ENCODE data around the gene EDN2. TPM values are rescaled to one million over a fixed set of nuclear protein-coding genes. Genes with fewer than 3 reads are reported as not detected.

Gene EDN2
- 1 to 10 TPM in 1 of 4 donors, not detected in 3; 2.2 TPM for total RNA-seq
- 1 to 10 TPM in 1 of 3 donors, under 1 TPM in 2; 0.57 to 4.8 (median 0.92) TPM for polyA plus RNA-seq

- intact Hi-C loops (cut with DNase I), result no loop called here
- DNase-seq, result peak; percentile 84
- Histone ChIP-seq H3K4me1 (peaks cover 0 to 77% (median 69%) of the 10 kb centered on the region in 4 donors), H3K27ac (peak within 1 kb of the TSS in 3 of 4 donors; percentile 60 to 81 (median 74)), H3K9me3 (no peaks in the 10 kb centered on the region), H3K36me3 (no peaks in the 10 kb centered on the region), H3K27me3 (no peaks in the 10 kb centered on the region), H3K4me3 (no peak within 1 kb of the TSS)
- 22 to 60% methylated on average over 27 of the region's 27 CpGs for WGBS, 2 donors
- TF ChIP-seq EP300 (IDR thresholded peaks at IDR 0.05), result no peak
- TF ChIP-seq POLR2A (IDR thresholded peaks at IDR 0.05), result peak in 1 of 2 donors; percentile 65
- peak in 2 of 4 experiments; percentile 30 to 40 for TF ChIP-seq CTCF (IDR thresholded peaks at IDR 0.05)
- TF ChIP-seq POLR2AphosphoS5 (IDR thresholded peaks at IDR 0.05), result peak in 2 of 4 donors; percentile 21 to 29
Observed at GRCh38 chr1:41484402-41485241, at the start of gene EDN2. Gene EDN2, minus strand, starts transcription at chr1:41484683. Its CDS starts 82 bp downstream, at chr1:41484601.

GRCh38 chr1:41533731-41534080, 49.2 kb upstream of the EDN2 start:
- DNase-seq, result no peak
- 83 to 91% methylated on average over 5 of the region's 5 CpGs for WGBS, 2 donors
- no peak overlapping the region for H3K4me3 ChIP-seq
- H3K9me3 ChIP-seq, result no peaks in the 10 kb centered on the region
- no peak overlapping the region for H3K27ac ChIP-seq
- intact Hi-C loops (cut with DNase I), result no loop called here
- peaks cover 0 to 19% (median 14%) of the 10 kb centered on the region in 4 donors for H3K4me1 ChIP-seq
- no peaks in the 10 kb centered on the region for H3K36me3 ChIP-seq
- TF ChIP-seq CTCF (IDR thresholded peaks at IDR 0.05) (no peak), POLR2AphosphoS5 (IDR thresholded peaks at IDR 0.05) (no peak), EP300 (IDR thresholded peaks at IDR 0.05) (no peak)
- no peaks in the 10 kb centered on the region for H3K27me3 ChIP-seq

- peaks cover 0 to 14% (median 12%) of the 10 kb centered on the region in 4 donors for H3K4me1 ChIP-seq
- no peak overlapping the region for H3K27ac ChIP-seq
- no peaks in the 10 kb centered on the region for H3K9me3 ChIP-seq
- no peaks in the 10 kb centered on the region for H3K36me3 ChIP-seq
- TF ChIP-seq CTCF (IDR thresholded peaks at IDR 0.05) (no peak), POLR2AphosphoS5 (IDR thresholded peaks at IDR 0.05) (no peak), POLR2A (IDR thresholded peaks at IDR 0.05) (no peak), EP300 (IDR thresholded peaks at IDR 0.05) (no peak)
- no peak overlapping the region for H3K4me3 ChIP-seq
- intact Hi-C loops (cut with DNase I), result no loop called here
- H3K27me3 ChIP-seq, result no peaks in the 10 kb centered on the region
- 88 to 90% methylated on average over 12 of the region's 12 CpGs for WGBS, 2 donors
- DNase-seq, result peak; percentile 50
Observed at GRCh38 chr1:41533016-41533730, 48.7 kb upstream of the EDN2 start.

GRCh38 chr1:41532206-41532975, 47.9 kb upstream of the EDN2 start:
- Histone ChIP-seq H3K4me1 (peaks cover 0 to 6% (median 4%) of the 10 kb centered on the region in 4 donors), H3K9me3 (no peaks in the 10 kb centered on the region), H3K4me3 (no peak overlapping the region), H3K27ac (no peak overlapping the region), H3K27me3 (no peaks in the 10 kb centered on the region), H3K36me3 (no peaks in the 10 kb centered on the region)
- WGBS, 2 donors, result 83 to 89% methylated on average over 8 of the region's 8 CpGs
- intact Hi-C loops (cut with DNase I), result no loop called here
- TF ChIP-seq EP300 (IDR thresholded peaks at IDR 0.05), result no peak
- TF ChIP-seq POLR2AphosphoS5 (IDR thresholded peaks at IDR 0.05), result no peak
- TF ChIP-seq POLR2A (IDR thresholded peaks at IDR 0.05), result no peak
- TF ChIP-seq CTCF (IDR thresholded peaks at IDR 0.05), result no peak
- no peak for DNase-seq
